GM12878 (cell line): ENCODE measurements around the gene LENG9. TPM values are rescaled to one million over a fixed set of nuclear protein-coding genes. Genes with fewer than 3 reads are reported as not detected.
"Not testable (repeated sequence)": the region's sequence is repeated elsewhere in the genome, so short reads cannot be mapped to it uniquely, and the experiment has no call there.

Experiments
- ATAC-seq: fragments of 200-7000 bp; cut with Tn5 transposase; 3 replicates; pipeline ENCODE4 v1.9.1; 2020; ENCODE audit warnings: mild to moderate bottlenecking, moderate library complexity
- BruUV-seq: library from RNA; stranded (reverse); fragments of 400-500 nt; replicated peaks from 2 replicates; lab custom pipeline; 2021; lab: Mats Ljungman, UMichigan
- CTCF ChIA-PET: fragments of 300-600 bp; sonication (Branson Sonifier 250); formaldehyde crosslinking; extraction: SDS; loops from one replicate; lab custom pipeline; 2021; ENCODE audit warnings: inconsistent platforms; lab: Yijun Ruan, JAX
- POLR2A ChIA-PET: fragments of 350-600 bp; formaldehyde crosslinking; extraction: SDS; loops from one replicate; lab custom pipeline; 2021; ENCODE audit warnings: inconsistent platforms; lab: Charles Lee
- RAD21 ChIA-PET: fragments of 300-600 bp; sonication (Branson Sonifier 250); formaldehyde crosslinking; loops from one replicate; lab custom pipeline; 2023; ENCODE audit warnings: antibody characterized with exemption; ENCODE audit not compliant: unreplicated experiment; lab: Charles Lee
- SMC1A ChIA-PET: fragments of 300-600 bp; sonication (Branson Sonifier 250); formaldehyde crosslinking; loops from one replicate; lab custom pipeline; 2023; ENCODE audit not compliant: unreplicated experiment, uncharacterized antibody; lab: Charles Lee
- DNase-seq: peaks from one replicate; pipeline ENCODE4 v3.0.0-alpha.2; 2011; ENCODE audit warnings: low read depth, low spot score
- FAIRE-seq: peaks from 3 replicates; lab custom pipeline; 2011; peaks lifted over from hg19 to GRCh38; lab: Jason Lieb, UNC
- H2AFZ ChIP-seq: 2 replicates; pipeline ENCODE4 v1.6.0; 2011; ENCODE audit warnings: low read depth, low read length, control low read depth; ENCODE audit not compliant: control insufficient read depth
- H3K27ac ChIP-seq: 2 replicates; pipeline ENCODE4 v1.5.1; 2011; ENCODE audit warnings: control low read depth; ENCODE audit not compliant: control insufficient read depth, insufficient read depth
- H3K27me3 ChIP-seq, 2 experiments: replicated peaks in 1 of 2; 2 replicates each; pipeline versions ENCODE4 v1.6.0 to v1.6.1; 2011; ENCODE audit warnings: low read length in 1 of 2; ENCODE audit not compliant: control insufficient read depth in 2 of 2, insufficient read depth in 2 of 2
- H3K36me3 ChIP-seq, 2 experiments: 2 replicates each; pipeline ENCODE4 v1.5.1; 2011; ENCODE audit warnings: low read length in 1 of 2; ENCODE audit not compliant: control insufficient read depth in 2 of 2, insufficient read depth in 2 of 2
- H3K4me1 ChIP-seq: 2 replicates; pipeline ENCODE4 v1.6.1; 2011; ENCODE audit warnings: mild to moderate bottlenecking, low read length, moderate library complexity, mixed read lengths; ENCODE audit not compliant: control insufficient read depth, insufficient read depth
- H3K4me2 ChIP-seq: 2 replicates; pipeline ENCODE4 v1.6.0; 2011; ENCODE audit warnings: control low read depth; ENCODE audit not compliant: control insufficient read depth, insufficient read depth
- H3K4me3 ChIP-seq: fragments of 200-600 bp; sonication (generic); 2 replicates; pipeline ENCODE4 v1.5.1; 2016
- H3K79me2 ChIP-seq: 2 replicates; pipeline ENCODE4 v1.6.0; 2011; ENCODE audit warnings: low read length; ENCODE audit not compliant: control insufficient read depth, insufficient read depth
- H3K9ac ChIP-seq: 2 replicates; pipeline ENCODE4 v1.8.0; 2011; ENCODE audit warnings: low read length, control low read depth, mixed read lengths; ENCODE audit not compliant: control insufficient read depth, insufficient read depth
- H3K9me3 ChIP-seq: replicated peaks from 3 replicates; pipeline ENCODE4 v1.5.1; 2011; ENCODE audit warnings: mild to moderate bottlenecking, low read length; ENCODE audit not compliant: control insufficient read depth, insufficient read depth
- H4K20me1 ChIP-seq: 2 replicates; pipeline ENCODE4 v1.6.0; 2011; ENCODE audit not compliant: control insufficient read depth, insufficient read depth
- MYB ChIP-seq: fragments of 150-350 bp; IDR thresholded peaks from 2 replicates; pipeline ENCODE4 v1.6.1; 2014; ENCODE audit warnings: mild to moderate bottlenecking, low read depth, low read length, borderline replicate concordance
- NR2F1 ChIP-seq: fragments of 450-650 bp; conservative IDR thresholded peaks from 2 replicates; pipeline ENCODE4 v1.6.1; 2017; ENCODE audit warnings: mild to moderate bottlenecking
- SP1 ChIP-seq: IDR thresholded peaks from one replicate; pipeline ENCODE4 v1.6.1; 2011; ENCODE audit warnings: low read depth, low read length
- WGBS: methylation state at CpG from one replicate; pipeline ENCODE4 v1.1.6; 2016; ENCODE audit warnings: low lambda C conversion rate; ENCODE audit not compliant: insufficient replicate concordance, insufficient coverage; ENCODE audit errors: missing lambda C conversion rate; 5-methylcytosine and 5-hydroxymethylcytosine counted together
- in situ Hi-C: fragments of 300-500 bp; cut with MboI; formaldehyde crosslinking; loops from 9 replicates; pipeline ENCODE4 v1.14.3; 2018; ENCODE audit warnings: mixed read lengths
- intact Hi-C: fragments of 100-400 bp; cut with micrococcal nuclease; formaldehyde crosslinking; loops from one replicate; pipeline ENCODE4 v1.14.2; 2022; ENCODE audit not compliant: unreplicated experiment
- polyA plus RNA-seq, 11 experiments: library from polyadenylated mRNA; depleted of rRNA in 4 of 11; unstranded in 6 of 11; stranded (reverse) in 5 of 11; fragments of >200 nt; fragmentation: Nextera tagmentation in 4 of 11; fragmentation: Illumina TruSeq in 1 of 11; extraction: Ambion mirVana in 4 of 11; extraction: Trizol in 1 of 11; gene quantifications; 1 replicate in 1 of 11; 2 replicates in 10 of 11; pipeline versions ENCODE4 v1.2.1 to v1.2.3, GENCODE V29; 2011 to 2016; ENCODE audit warnings: inconsistent platforms in 2 of 11, missing spikeins in 2 of 11, low read depth in 1 of 11
- total RNA-seq, 4 experiments: library from RNA; depleted of rRNA in 3 of 4; stranded (reverse); fragments of >200 nt in 3 of 4; fragmentation: Illumina TruSeq in 1 of 4; extraction: Trizol in 1 of 4; gene quantifications; 2 replicates each; pipeline versions ENCODE4 v1.2.1 to v1.2.3, GENCODE V29; 2013 to 2021

Gene LENG9
- total and polyA plus RNA-seq, 10 of the 15 experiments (the other 5 are each of a cell fraction or from before 2014, with no cell fraction given): 0.09 to 2.9 (median 0.76) TPM; not detected in 1

DNA sequence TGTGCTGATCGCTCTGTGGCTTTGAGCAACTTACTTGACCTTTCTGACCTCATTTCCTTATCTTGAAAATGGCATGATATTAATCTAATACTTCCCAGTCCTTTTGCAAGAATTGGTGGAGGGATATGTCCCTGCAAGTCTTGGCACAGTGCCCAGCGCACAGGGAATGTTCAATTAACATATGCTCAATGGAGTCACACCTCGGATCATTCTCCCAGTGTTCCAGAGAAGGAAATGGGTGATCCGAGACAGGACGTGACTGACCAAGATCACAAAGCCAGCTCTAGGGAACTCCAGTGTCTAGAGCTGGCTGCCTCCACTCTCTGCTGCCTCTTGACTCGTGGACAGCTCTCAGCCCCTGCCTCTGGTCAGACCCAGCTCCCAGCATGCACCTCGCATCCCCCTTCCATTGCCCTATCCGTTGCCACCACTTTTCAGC lies 5.9 kb upstream of the LENG9 start:
- H3K4me1 ChIP-seq: peaks cover 3% of the 10 kb centered on the region
- TF ChIP-seq SP1: no peak
- TF ChIP-seq MYB: no peak
- peak; percentile 60 for TF ChIP-seq NR2F1
- H2AFZ ChIP-seq: no peak overlapping the region
- H3K79me2 ChIP-seq: no peaks in the 10 kb centered on the region
- intact Hi-C loops: no loop called here
- H4K20me1 ChIP-seq: no peaks in the 10 kb centered on the region
- H3K27me3 ChIP-seq: peaks cover 0 to 3% of the 10 kb centered on the region in 2 experiments; a peak in 2 of 4 replicates
- RAD21 ChIA-PET: no interaction called here
- H3K27ac ChIP-seq: no peak overlapping the region
- in situ Hi-C loops: loop anchor here (10.0 kb wide), 1 partner anchor 1185 kb away; the partner anchor contains the start of gene U2AF2
- DNase-seq (no peak), ATAC-seq (no peak), FAIRE-seq (no peak)
- CTCF ChIA-PET: interaction anchor here (1.4 to 1.5 kb wide), 2 partner anchors 10 to 12 kb away, joined by 5 to 10 read pairs; no protein-coding TSS in a partner anchor
- SMC1A ChIA-PET: interaction anchor here (0.6 to 1.0 kb wide), 2 partner anchors 178 to 1207 kb away, joined by 3 read pairs; no protein-coding TSS in a partner anchor
- no peaks in the 10 kb centered on the region for H3K9me3 ChIP-seq
- 49% methylated on average over 8 of the region's 8 CpGs for WGBS
- no peaks in the 10 kb centered on the region for H3K36me3 ChIP-seq
- H3K4me2 ChIP-seq: no peak overlapping the region
- no peak overlapping the region for H3K4me3 ChIP-seq
- H3K9ac ChIP-seq: no peak overlapping the region
- POLR2A ChIA-PET: interaction anchor here (1.0 kb wide), 1 partner anchor 21 kb away, joined by 5 read pairs; the partner anchor contains the start of gene LENG8
- BruUV-seq: no TSS peak

DNA sequence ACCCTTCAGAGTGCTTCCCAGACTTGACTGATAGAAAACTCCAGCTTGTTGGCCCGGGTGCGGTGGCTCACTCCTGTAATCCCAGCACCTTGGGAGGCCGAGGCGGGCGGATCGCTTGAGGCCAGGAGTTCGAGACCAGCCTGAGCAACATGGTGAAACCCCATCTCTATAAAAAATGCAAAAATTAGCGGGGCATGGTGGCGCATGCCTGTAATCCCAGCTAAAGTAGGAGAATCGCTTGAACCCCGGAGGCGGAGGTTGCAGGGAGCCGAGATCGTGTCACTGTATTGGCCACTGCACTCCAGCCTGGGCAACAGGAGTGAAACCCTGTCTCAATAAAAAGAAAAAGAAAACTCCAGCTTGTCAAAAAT lies 2.5 kb upstream of the LENG9 start:
- SMC1A ChIA-PET, H3K4me3 ChIP-seq, H3K27me3 ChIP-seq, DNase-seq, intact Hi-C loops, H3K4me2 ChIP-seq, FAIRE-seq, H2AFZ ChIP-seq, H3K27ac ChIP-seq, H4K20me1 ChIP-seq, BruUV-seq, H3K36me3 ChIP-seq, H3K9me3 ChIP-seq, ATAC-seq, RAD21 ChIA-PET, H3K9ac ChIP-seq: not testable (repeated sequence)
- Histone ChIP-seq H3K79me2 (peaks cover 14% of the 10 kb centered on the region), H3K4me1 (peaks cover 15% of the 10 kb centered on the region)
- in situ Hi-C loops: loop anchor here (10.0 kb wide), 1 partner anchor 1189 kb away; the partner anchor contains the start of gene U2AF2
- 68% methylated on average over 14 of the region's 14 CpGs for WGBS
- ChIA-PET POLR2A (interaction anchor here (1.3 kb wide), 1 partner anchor 18 kb away, joined by 4 read pairs; the partner anchor contains the start of gene LENG8), CTCF (interaction anchor here (1.3 to 1.5 kb wide), 2 partner anchors 12 to 17 kb away, joined by 4 to 7 read pairs; partner anchors contain the start of gene LENG8)
